Epithelial cell of esophagus (primary cell): ENCODE results near the gene PGAM5.

Source experiments
- DNase-seq: peaks from one replicate; pipeline ENCODE4 v3.0.0; 2010; ENCODE audit warnings: low read depth
- H3K4me3 ChIP-seq: 2 replicates; pipeline ENCODE4 v1.5.1; 2011; ENCODE audit warnings: mild to moderate bottlenecking, low read length, control low read depth
- CTCF ChIP-seq: IDR thresholded peaks from 2 replicates; pipeline ENCODE4 v1.5.1; 2011; ENCODE audit warnings: low read depth, mild to moderate bottlenecking, low read length, control low read depth, inconsistent platforms; ENCODE audit not compliant: insufficient read depth; ENCODE audit errors: missing control alignments

PGAM5 gene

GRCh38 chr12:132728502-132728901, 17.9 kb downstream of the PGAM5 start:
- no peak overlapping the region for H3K4me3 ChIP-seq
- no peak for DNase-seq
- no peak for TF ChIP-seq CTCF

GRCh38 chr12:132729541-132730320, 19.1 kb downstream of the PGAM5 start:
- TF ChIP-seq CTCF, result no peak
- no peak overlapping the region for H3K4me3 ChIP-seq
- no peak for DNase-seq

- no peak for DNase-seq
- TF ChIP-seq CTCF, result no peak
- no peak overlapping the region for H3K4me3 ChIP-seq
These were observed 19.7 kb downstream of the PGAM5 start for GRCh38 chr12:132730353-132730752.

- DNase-seq, result no peak
- H3K4me3 ChIP-seq, result no peak overlapping the region
- no peak for TF ChIP-seq CTCF
These were observed 20.9 kb downstream of the PGAM5 start for GRCh38 chr12:132731574-132731973.

GRCh38 chr12:132734206-132734605, 23.6 kb downstream of the PGAM5 start:
- no peak for DNase-seq
- no peak for TF ChIP-seq CTCF
- no peak overlapping the region for H3K4me3 ChIP-seq

- H3K4me3 ChIP-seq, result no peak overlapping the region
- no peak for TF ChIP-seq CTCF
- no peak for DNase-seq
These were observed 24.9 kb downstream of the PGAM5 start for GRCh38 chr12:132735496-132735895.

GRCh38 chr12:132736378-132736777, 25.7 kb downstream of the PGAM5 start:
- H3K4me3 ChIP-seq, result no peak overlapping the region
- DNase-seq, result no peak
- TF ChIP-seq CTCF, result no peak
